M059J (cell line): Measurements from ENCODE around the gene SOX6. TPM values are rescaled to one million over a fixed set of nuclear protein-coding genes. Genes with fewer than 3 reads are reported as not detected.
A peak's percentile ranks its signal among the peaks of the same experiment; 100 is the strongest.

ENCODE experiments used
- DNase-seq: peaks from one replicate; pipeline ENCODE4 v3.0.0-alpha.2; 2012; ENCODE audit warnings: low read depth
- total RNA-seq: library from RNA; depleted of rRNA; stranded (reverse); fragments of >200 nt; shearing (Covaris generic); gene quantifications from 2 replicates; pipeline ENCODE4 v1.2.3, GENCODE V29; 2014

The SOX6 gene
- total RNA-seq, 1 experiment from 2014 or later = not detected

DNA sequence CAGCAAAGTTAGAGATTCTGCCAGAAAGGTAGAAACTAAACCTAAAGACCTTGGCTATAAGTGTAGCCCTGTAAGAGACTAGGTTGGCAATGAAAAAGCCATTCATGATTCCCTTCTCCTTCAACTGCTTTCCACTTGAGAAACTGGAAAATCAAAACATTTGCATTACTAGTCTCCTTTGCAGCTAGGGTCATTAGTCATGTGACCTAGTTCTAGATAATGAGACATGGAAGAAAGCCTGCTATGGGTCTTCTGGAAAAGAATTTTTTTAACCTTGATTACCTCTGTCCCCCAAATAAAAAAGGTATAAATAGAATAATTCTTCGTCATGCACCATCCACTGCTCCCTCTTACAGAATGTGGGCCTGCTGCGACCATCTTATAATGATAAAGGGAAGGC, 80.1 kb downstream of the SOX6 start:
- DNase-seq = no peak

DNA sequence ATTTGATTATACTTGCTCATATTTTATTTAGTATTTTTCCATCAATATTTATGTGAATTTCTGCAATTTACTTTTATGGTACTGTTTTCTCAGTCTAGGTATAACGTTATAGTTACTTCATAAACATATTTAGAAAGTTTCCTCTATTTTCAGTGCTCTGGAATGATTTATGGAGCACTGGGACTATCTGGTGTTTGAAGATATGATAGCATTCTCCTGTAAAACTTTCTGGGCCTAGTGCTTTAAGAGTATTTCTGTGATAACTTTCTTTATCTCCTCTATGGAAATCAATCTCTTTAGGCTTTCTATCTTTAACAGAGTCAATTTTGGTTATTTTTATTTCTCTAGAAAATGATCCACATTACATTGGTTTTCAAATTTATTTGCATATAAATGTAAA, 85.1 kb downstream of the SOX6 start:
- no peak for DNase-seq

- DNase-seq = no peak
Observed at GRCh38 chr11:16266021-16266420, 90.3 kb downstream of the SOX6 start.

GRCh38 chr11:16265022-16265421, 91.3 kb downstream of the SOX6 start:
- DNase-seq = no peak

DNA sequence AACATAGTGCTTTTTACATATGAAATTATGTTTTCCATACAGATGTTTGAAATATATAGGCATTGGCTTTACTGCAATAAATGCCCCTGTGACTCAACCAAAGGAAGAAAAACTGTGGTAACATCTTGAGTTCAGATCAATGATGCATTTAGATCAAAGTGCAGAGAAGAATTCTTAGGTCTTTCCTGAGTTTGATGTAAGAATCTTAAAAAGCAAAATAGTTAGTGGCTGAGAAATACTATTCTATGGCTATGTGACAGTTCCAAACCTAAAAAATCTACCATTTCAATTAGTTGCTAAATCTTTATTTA, 93.7 kb downstream of the SOX6 start:
- DNase-seq = no peak

DNA sequence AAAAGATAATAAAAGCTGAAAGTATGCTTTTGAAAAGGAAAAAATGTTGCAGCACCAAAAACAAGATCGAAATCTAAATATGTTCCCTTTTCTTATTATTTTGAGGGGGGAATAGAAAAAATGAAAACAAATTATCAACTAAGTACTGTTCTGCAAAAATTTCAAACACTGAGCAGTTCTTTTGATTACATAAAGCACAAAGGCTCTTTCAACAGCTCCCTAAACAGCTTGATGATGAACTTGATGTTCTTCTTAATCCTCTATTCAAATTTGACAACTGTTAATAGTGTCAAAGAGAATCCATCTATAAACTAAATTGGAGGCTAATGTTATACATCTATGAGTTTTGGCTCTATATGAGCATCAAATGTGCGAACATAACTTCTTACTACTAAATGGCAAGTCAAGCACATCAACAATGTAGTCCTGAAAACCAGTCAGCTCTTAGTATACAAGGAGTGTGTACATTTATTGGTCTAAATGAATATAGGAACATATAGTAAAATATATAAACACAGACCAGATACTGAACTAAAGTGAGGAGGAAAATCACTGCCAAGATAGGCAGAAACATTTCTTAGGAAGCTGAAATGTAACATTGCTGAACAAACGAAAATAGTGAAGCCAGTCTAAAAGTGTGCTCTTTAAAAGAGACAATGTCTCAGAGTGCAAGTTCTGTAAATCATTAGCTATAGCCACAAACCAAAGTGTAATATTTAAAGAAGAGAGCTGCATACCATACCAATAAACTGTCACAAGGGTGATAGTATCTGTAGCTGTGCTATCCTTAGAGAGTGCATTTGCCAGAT, 94.3 kb downstream of the SOX6 start:
- no peak for DNase-seq

DNA sequence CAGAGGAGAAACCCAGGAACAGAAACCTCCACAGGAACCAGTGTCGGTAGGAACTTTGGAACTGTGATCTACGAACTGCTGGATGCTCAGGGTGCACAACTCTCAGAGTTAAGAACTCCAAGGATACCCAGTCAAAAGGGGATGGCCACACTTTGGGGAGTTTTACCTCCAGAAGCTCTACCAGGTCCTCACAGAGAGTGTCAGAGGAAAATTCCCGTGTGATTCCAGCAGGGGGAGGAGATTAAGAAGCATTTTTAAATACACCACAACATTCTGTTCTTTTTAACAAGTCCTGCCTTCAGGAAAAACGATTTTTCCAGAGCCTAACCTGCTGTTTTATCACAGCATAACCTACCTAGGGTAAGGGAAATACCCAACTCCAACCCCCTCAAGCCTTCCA, 104.0 kb downstream of the SOX6 start:
- DNase-seq = no peak

GRCh38 chr11:16248248-16248647, 108.1 kb downstream of the SOX6 start:
- no peak for DNase-seq

DNA sequence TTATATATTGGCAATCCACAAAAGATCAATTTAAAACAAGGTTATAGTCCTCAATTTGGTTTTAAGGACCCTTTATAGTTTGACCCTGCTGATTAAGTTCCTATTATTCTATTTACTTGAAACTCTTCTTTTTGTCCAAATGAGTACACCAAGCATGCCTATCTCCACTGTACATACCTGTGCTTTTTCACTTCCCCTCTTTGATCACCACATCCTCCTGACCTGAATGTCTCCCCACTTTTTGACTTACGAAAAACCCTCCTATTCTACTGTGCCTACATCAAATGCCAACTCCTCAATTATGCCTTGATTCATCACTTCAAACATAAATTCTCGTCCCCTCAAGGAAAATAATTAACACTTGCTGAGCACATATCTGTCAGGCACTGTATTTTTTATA, 113.5 kb downstream of the SOX6 start:
- DNase-seq = no peak

DNA sequence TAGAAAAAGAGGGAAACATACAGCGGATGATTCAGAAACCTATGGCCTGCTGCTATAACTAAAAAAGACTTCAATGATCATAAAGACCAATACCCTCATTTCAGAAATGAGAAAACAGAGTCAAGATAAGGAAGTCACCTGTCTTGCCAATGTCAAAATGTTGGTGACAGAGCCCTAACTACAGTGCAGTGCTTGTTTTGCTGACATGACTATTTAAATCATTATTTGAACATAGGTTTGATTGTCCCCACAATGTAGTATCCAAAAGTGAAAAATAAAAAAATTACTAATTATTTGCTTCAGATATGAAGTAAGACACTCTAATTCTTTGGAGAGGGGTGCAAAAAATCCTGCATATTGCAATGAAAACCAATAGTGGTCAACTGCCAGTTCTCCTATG, 115.7 kb downstream of the SOX6 start:
- DNase-seq = no peak

DNA sequence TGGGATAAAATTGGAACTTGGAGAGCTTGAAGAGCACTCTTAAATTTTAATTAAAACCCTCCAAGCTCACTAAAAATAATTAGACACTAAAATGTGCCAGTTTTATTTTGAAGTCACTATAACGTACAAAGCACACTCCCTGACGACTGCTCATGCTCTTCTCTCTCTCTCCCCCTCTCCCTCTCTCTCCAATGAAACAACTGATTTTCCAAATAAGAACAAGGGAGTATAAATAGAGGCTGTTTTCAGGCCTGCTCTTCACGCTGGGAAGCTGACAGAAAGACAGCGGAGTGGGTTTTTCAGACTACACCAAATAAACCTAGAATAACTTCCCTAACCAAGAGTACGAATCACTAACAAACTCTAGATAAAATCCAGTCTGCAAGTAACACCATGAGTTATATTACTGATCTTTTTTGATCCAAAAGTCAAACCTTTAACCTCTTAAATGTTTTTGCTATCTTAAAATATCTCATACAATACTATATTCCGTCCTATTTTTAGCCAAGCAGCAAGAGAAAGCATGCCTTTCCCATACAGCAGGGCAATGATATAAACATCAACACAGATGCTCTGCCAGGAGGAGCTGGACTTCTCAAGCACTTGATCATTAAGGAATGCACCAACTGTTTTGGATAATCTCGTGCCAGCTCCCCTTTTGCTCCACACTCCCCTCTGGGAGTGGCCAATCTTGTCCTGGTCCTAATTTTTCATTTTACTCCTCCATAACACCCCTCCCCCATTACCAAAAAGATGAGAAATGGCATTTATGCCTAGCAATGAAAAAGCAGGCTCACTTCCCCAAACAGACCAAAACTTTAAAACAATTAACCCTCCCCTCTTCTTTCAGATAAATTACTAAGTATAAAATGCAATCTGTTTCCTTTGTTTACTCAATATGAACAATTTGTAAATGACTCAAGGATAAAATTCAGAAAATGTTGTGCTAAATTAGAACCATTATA, 116.9 kb downstream of the SOX6 start:
- no peak for DNase-seq

DNA sequence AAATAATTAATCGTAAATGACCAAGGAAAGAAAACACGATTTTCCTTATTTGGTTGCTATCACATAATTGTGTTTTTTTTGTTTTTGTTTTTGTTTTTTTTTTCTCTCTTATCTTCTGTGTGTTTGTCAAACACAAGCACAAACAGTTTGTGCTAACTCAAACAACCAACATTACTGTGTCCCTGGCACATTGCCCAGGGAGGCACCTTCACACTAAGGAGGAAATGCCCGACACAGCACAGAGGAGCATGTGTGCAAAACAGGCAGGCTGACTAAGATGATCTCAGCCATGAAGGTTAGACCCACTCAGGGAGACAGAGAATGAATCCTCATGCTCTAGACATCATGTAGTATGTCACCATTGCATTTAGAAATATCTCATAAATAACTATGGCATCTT, 130.1 kb downstream of the SOX6 start:
- peak; percentile 4 for DNase-seq

GRCh38 chr11:16225623-16226022, 130.7 kb downstream of the SOX6 start:
- no peak for DNase-seq

- no peak for DNase-seq
Observed at GRCh38 chr11:16223558-16223957, 132.8 kb downstream of the SOX6 start.

GRCh38 chr11:16217631-16218030, 138.7 kb downstream of the SOX6 start:
- DNase-seq = peak; percentile 0

- DNase-seq = no peak
Observed at GRCh38 chr11:16216831-16217230, 139.5 kb downstream of the SOX6 start.

DNA sequence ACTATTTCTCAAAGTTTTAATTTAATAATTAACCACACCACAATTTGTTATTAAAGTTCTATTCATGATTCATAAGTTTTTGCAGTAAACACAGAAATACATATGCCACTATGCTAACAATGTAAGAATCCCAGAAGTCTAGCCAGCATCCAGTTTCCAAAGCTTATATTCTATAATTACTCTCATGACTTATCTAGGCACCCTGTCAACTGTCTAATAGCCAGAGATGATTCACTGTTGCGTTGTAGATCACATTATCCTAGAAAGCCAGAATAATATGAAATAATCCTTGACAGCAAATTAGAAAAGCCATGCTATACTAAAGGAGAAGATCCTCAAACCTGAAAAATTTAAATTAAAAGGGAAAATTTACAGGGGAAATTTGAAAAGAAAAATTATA, 141.0 kb downstream of the SOX6 start:
- DNase-seq = no peak

- no peak for DNase-seq
Observed at GRCh38 chr11:16211407-16211806, 144.9 kb downstream of the SOX6 start.

GRCh38 chr11:16204261-16204660, 152.1 kb downstream of the SOX6 start:
- no peak for DNase-seq

DNA sequence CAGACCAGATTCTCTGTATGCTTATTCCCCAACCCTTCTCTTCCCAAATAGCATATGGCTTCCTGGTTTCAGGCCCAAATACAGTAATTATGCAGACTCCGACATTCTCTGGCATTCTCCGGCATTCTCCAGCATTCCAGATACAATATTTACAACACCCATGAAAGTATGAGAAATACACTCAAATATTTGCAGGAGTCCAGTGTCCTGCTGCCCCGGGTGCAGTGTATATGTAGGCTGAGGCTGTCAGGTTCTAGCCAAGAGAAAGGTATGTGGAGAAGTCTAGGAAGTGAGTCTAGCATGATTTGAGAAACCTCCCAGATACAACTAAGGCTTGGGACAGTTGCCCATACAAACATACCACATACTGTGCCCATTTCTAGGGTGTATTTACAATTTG, 160.7 kb downstream of the SOX6 start:
- no peak for DNase-seq

DNA sequence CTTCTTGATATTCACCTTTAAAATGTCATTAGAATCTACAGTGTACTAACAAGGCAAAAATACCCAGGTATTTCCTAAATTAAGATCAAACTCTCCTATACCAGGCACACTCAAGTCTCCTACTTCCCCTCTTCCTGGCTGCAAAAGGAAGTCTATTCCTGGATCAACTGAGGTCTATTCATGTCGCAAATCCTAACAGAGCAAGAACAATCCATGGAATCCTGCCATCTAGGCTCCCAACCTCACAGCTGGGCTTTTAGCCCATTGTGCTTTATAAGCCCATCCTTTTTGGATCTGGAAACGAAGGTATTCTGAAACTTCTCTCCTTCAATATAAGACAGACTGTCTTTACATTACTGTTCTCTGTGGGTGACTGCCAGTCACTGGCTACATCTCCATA, 161.8 kb downstream of the SOX6 start:
- no peak for DNase-seq

DNA sequence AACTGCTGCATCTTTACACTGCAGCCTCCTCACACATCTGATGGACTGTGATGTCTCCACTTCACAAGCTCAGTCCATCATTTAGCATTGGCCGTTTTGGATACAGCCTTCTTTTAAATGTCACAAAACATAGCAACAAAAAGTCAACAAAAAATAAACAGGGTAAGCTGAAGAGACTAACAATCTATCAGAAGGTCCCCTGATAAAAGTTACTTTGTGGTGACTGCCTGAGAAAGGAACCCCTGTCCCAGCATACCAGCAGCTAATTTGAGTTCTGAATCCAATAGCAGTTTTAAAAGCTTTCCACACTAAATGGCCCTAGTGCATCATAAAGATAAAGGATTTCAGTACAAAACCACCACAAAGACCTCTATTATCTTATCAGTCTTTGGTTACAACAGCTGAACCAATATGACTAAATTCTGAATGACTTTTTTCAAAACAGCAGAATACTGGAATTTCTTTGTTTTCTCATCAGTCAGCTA, 162.4 kb downstream of the SOX6 start:
- DNase-seq = no peak

DNA sequence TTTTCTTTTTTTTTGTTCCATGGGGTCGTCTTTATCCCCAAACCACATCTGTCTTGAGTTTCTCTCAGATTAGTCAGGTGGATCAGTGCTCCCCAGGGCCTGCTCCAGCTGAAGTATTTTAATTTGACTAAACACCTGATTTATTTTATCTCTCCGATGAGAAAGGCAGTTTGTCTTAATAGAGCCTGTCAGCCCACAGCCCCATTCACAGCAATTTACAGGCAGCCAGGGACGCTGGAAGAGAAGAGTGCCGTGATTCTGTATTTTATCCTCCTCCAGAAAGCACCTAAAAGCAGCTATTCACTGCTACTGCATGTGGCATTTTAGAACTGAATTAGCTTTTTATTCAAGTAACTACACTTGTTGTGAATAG, 164.5 kb downstream of the SOX6 start:
- no peak for DNase-seq
